Measurements from ENCODE around the gene PACRG.

DNA sequence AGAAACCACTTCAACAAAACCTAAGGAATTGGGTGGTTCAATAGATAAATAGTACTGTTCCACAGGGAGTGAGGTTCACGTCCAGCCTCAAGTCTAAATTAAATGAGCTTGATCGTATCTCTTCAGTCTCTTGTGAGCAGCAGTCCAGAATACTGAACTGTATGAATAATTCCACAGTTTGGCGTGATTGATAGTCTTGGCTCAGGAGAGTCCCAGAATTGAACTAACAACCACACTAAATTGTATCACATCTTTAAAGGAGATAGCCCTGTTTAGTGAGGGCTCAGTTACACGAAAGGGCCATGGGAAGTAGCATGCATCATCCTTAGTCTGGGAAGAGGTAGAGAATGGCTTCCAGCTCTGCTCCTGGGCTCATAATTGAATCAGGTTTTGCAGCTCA is 224.6 kb downstream of the PACRG start:
- TF ChIP-seq, protein P1, sequence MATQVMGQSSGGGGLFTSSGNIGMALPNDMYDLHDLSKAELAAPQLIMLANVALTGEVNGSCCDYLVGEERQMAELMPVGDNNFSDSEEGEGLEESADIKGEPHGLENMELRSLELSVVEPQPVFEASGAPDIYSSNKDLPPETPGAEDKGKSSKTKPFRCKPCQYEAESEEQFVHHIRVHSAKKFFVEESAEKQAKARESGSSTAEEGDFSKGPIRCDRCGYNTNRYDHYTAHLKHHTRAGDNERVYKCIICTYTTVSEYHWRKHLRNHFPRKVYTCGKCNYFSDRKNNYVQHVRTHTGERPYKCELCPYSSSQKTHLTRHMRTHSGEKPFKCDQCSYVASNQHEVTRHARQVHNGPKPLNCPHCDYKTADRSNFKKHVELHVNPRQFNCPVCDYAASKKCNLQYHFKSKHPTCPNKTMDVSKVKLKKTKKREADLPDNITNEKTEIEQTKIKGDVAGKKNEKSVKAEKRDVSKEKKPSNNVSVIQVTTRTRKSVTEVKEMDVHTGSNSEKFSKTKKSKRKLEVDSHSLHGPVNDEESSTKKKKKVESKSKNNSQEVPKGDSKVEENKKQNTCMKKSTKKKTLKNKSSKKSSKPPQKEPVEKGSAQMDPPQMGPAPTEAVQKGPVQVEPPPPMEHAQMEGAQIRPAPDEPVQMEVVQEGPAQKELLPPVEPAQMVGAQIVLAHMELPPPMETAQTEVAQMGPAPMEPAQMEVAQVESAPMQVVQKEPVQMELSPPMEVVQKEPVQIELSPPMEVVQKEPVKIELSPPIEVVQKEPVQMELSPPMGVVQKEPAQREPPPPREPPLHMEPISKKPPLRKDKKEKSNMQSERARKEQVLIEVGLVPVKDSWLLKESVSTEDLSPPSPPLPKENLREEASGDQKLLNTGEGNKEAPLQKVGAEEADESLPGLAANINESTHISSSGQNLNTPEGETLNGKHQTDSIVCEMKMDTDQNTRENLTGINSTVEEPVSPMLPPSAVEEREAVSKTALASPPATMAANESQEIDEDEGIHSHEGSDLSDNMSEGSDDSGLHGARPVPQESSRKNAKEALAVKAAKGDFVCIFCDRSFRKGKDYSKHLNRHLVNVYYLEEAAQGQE (IDR thresholded peaks at IDR 0.05; ENCODE audit: insufficient read depth in 1 of 2, low read depth in 2 of 2, low read length in 2 of 2) = no peak
- no peak for TF ChIP-seq SIN3A (IDR thresholded peaks at IDR 0.05; ENCODE audit: borderline replicate concordance, insufficient read depth, low read length)
- no peak for TF ChIP-seq POLR2AphosphoS5 (IDR thresholded peaks at IDR 0.05; ENCODE audit: low read depth, low read length)
